ENCODE results near the gene RFTN1. TPM values are rescaled to one million over a fixed set of nuclear protein-coding genes. Genes with fewer than 3 reads are reported as not detected.

RFTN1 gene
- total RNA-seq, 4 donors from 2014 or later = 10.3 to 26.9 (median 22.3) TPM

DNA sequence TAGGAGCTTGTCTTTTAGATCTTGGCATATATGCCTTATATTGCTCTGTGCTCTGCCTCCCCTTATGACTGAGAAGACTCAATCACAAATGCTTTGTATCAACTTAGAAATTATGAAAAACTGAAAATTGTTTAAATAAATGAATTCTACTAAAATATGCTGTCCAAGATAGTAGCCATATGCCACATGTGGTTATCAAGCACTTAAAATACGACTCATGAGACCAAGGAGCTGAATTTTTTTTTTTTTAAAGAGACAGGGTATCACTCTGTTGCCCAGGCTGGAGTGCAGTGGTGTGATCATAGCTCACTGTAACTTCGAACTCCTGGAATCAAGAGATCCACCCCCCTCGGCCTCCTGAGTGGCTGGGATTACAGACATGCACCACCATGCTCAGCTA is 118.3 kb downstream of the RFTN1 start:
- Histone ChIP-seq H3K4me1 (peaks cover 21% of the 10 kb centered on the region), H3K4me3 (no peak overlapping the region), H3K27ac (no peak overlapping the region), H3K9me3 (no peaks in the 10 kb centered on the region), H3K27me3 (no peaks in the 10 kb centered on the region), H3K36me3 (no peaks in the 10 kb centered on the region)
- DNase-seq (ENCODE audit: low spot score in 2 of 2) = no peak
- no peak for TF ChIP-seq POLR2A (IDR thresholded peaks at IDR 0.05)
- no peak for TF ChIP-seq POLR2AphosphoS5 (IDR thresholded peaks at IDR 0.05)
- TF ChIP-seq, protein P1, sequence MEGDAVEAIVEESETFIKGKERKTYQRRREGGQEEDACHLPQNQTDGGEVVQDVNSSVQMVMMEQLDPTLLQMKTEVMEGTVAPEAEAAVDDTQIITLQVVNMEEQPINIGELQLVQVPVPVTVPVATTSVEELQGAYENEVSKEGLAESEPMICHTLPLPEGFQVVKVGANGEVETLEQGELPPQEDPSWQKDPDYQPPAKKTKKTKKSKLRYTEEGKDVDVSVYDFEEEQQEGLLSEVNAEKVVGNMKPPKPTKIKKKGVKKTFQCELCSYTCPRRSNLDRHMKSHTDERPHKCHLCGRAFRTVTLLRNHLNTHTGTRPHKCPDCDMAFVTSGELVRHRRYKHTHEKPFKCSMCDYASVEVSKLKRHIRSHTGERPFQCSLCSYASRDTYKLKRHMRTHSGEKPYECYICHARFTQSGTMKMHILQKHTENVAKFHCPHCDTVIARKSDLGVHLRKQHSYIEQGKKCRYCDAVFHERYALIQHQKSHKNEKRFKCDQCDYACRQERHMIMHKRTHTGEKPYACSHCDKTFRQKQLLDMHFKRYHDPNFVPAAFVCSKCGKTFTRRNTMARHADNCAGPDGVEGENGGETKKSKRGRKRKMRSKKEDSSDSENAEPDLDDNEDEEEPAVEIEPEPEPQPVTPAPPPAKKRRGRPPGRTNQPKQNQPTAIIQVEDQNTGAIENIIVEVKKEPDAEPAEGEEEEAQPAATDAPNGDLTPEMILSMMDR (IDR thresholded peaks at IDR 0.05) = no peak
- no peak for TF ChIP-seq EP300 (IDR thresholded peaks at IDR 0.05)
- WGBS = 55% methylated on average over 3 of the region's 3 CpGs

DNA sequence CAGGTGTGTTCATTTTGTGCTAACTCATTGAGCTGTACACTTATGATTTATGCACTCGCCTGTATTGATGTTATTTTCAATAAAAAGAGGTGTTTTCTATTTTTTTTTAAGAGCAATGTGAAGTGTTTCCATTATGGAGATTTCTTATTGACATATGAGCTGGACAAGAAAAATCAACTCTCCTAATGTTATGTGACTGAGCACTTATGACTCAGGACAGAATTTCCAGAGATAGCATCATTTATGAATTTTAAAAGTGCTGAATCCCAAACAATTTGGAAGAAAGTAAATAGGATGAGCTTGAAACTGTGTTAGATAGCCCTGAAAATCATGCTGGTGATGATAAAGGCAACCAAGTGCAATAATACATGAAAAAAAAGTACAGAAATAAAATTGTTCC is 118.9 kb downstream of the RFTN1 start:
- Histone ChIP-seq H3K27me3 (no peaks in the 10 kb centered on the region), H3K4me3 (no peak overlapping the region), H3K36me3 (no peaks in the 10 kb centered on the region), H3K4me1 (peaks cover 22% of the 10 kb centered on the region), H3K9me3 (no peaks in the 10 kb centered on the region), H3K27ac (no peak overlapping the region)
- no peak for DNase-seq (ENCODE audit: low spot score in 2 of 2)
- no peak for TF ChIP-seq EP300 (IDR thresholded peaks at IDR 0.05)
- no peak for TF ChIP-seq POLR2A (IDR thresholded peaks at IDR 0.05)
- TF ChIP-seq, protein P1 (IDR thresholded peaks at IDR 0.05) = no peak
- no peak for TF ChIP-seq POLR2AphosphoS5 (IDR thresholded peaks at IDR 0.05)
- 0% methylated on average over 1 of the region's 1 CpG for WGBS

DNA sequence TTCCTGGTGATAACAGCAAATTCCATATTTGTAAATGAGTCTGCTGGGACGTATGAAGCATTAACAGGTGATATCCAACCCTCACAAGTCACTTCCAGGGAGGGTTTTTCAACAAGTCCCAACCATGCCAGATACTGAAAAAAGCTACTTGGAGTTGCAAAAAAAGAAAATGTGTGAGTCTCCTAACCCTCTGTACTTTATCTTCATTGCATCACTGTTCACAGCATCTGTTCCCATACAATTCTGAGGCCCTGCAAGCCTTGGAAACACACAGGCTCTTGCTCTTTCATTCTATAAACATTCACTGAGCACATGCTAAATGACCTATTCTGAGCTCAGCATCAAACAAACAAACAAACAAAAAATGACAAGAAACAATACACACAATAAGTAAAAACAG is 120.8 kb downstream of the RFTN1 start:
- no peak for DNase-seq (ENCODE audit: low spot score in 2 of 2)
- no peaks in the 10 kb centered on the region for H3K36me3 ChIP-seq
- WGBS = 71% methylated on average over 1 of the region's 1 CpG
- peaks cover 24% of the 10 kb centered on the region for H3K4me1 ChIP-seq
- H3K4me3 ChIP-seq = no peak overlapping the region
- TF ChIP-seq EP300 (IDR thresholded peaks at IDR 0.05) (no peak), POLR2AphosphoS5 (IDR thresholded peaks at IDR 0.05) (no peak), POLR2A (IDR thresholded peaks at IDR 0.05) (no peak)
- TF ChIP-seq, protein P1 (IDR thresholded peaks at IDR 0.05) = no peak
- no peak overlapping the region for H3K27ac ChIP-seq
- H3K9me3 ChIP-seq = no peaks in the 10 kb centered on the region
- no peaks in the 10 kb centered on the region for H3K27me3 ChIP-seq

- TF ChIP-seq POLR2AphosphoS5 (IDR thresholded peaks at IDR 0.05) (no peak), EP300 (IDR thresholded peaks at IDR 0.05) (no peak), POLR2A (IDR thresholded peaks at IDR 0.05) (no peak)
- TF ChIP-seq, protein P1 (IDR thresholded peaks at IDR 0.05) = no peak
- no peak for DNase-seq (ENCODE audit: low spot score in 2 of 2)
- WGBS = 36% methylated on average over 1 of the region's 1 CpG
- Histone ChIP-seq H3K36me3 (no peaks in the 10 kb centered on the region), H3K27me3 (no peaks in the 10 kb centered on the region), H3K27ac (no peak overlapping the region), H3K9me3 (no peaks in the 10 kb centered on the region), H3K4me3 (no peak overlapping the region), H3K4me1 (peaks cover 24% of the 10 kb centered on the region)
These were observed 121.4 kb downstream of the RFTN1 start for GRCh38 chr3:16392065-16392464.

GRCh38 chr3:16390581-16390980 is 122.9 kb downstream of the RFTN1 start:
- DNase-seq (ENCODE audit: low spot score in 2 of 2) = no peak
- Histone ChIP-seq H3K27ac (no peak overlapping the region), H3K36me3 (no peaks in the 10 kb centered on the region), H3K9me3 (no peaks in the 10 kb centered on the region), H3K4me3 (no peak overlapping the region), H3K4me1 (peaks cover 24% of the 10 kb centered on the region), H3K27me3 (no peaks in the 10 kb centered on the region)
- TF ChIP-seq POLR2AphosphoS5 (IDR thresholded peaks at IDR 0.05) (no peak), EP300 (IDR thresholded peaks at IDR 0.05) (no peak), POLR2A (IDR thresholded peaks at IDR 0.05) (no peak)
- TF ChIP-seq, protein P1 (IDR thresholded peaks at IDR 0.05) = no peak
- 53% methylated on average over 2 of the region's 2 CpGs for WGBS

All from suprapubic skin (tissue), 4 donors.